ENCODE results near the gene PIK3R1.

DNA sequence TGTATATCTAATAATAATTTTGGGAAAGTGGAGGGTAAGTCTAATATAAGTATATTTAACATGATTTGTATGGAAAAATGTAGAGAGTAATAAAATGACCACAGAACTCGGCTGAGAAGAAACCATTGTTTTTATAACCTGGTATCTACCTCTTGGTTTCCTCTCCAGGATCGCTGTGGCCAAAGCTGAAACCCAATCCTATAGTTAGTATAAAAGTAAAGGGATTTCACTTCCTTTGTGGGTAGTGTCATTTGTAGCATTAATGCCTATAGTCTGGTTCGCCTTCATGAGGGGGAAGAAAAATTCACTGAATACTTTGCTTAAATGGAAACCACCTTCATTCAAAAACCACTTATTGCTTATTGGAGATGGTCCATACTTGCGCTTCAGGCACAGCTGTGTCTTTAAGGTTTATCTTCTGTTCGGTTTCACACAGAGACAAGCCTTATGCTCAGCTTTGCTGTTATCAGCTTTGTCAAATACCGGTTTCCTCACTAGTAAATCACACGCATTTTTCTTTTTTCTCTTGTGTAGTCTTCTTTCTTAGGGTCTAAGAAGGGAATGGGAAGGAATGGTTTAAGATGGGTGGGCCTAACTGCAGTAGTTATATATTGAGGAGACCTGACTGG is 12.1 kb downstream of the PIK3R1 start:
- TF ChIP-seq, protein P1, sequence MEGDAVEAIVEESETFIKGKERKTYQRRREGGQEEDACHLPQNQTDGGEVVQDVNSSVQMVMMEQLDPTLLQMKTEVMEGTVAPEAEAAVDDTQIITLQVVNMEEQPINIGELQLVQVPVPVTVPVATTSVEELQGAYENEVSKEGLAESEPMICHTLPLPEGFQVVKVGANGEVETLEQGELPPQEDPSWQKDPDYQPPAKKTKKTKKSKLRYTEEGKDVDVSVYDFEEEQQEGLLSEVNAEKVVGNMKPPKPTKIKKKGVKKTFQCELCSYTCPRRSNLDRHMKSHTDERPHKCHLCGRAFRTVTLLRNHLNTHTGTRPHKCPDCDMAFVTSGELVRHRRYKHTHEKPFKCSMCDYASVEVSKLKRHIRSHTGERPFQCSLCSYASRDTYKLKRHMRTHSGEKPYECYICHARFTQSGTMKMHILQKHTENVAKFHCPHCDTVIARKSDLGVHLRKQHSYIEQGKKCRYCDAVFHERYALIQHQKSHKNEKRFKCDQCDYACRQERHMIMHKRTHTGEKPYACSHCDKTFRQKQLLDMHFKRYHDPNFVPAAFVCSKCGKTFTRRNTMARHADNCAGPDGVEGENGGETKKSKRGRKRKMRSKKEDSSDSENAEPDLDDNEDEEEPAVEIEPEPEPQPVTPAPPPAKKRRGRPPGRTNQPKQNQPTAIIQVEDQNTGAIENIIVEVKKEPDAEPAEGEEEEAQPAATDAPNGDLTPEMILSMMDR (IDR thresholded peaks at IDR 0.05), result no peak
- TF ChIP-seq POLR2A (IDR thresholded peaks at IDR 0.05), result no peak

Data from prostate gland (tissue), 2 donors.